GM12892 (cell line): ENCODE measurements around the gene P3H2.

Experiments
- DNase-seq: peaks from one replicate; pipeline ENCODE4 v3.0.0; 2011; ENCODE audit not compliant: insufficient read length
- FAIRE-seq: peaks from 2 replicates; lab custom pipeline; 2011; peaks lifted over from hg19 to GRCh38; lab: Jason Lieb, UNC
- POLR2A ChIP-seq: IDR thresholded peaks from 2 replicates; pipeline ENCODE4 v1.6.1; 2011; ENCODE audit warnings: low read depth, low read length, control low read depth
- POLR2AphosphoS5 ChIP-seq: IDR thresholded peaks from 2 replicates; pipeline ENCODE4 v1.6.1; 2011; ENCODE audit warnings: low read depth, low read length, control low read depth
- TAF1 ChIP-seq: IDR thresholded peaks from 2 replicates; pipeline ENCODE4 v1.6.1; 2011; ENCODE audit warnings: low read depth, mild to moderate bottlenecking, control low read depth, low read length, borderline replicate concordance

P3H2 gene

GRCh38 chr3:190003681-190004123 lies 117.0 kb downstream of the P3H2 start:
- TF ChIP-seq TAF1 (no peak), POLR2AphosphoS5 (no peak), POLR2A (no peak)
- DNase-seq, result no peak
- peak; percentile 77 for FAIRE-seq

- DNase-seq (no peak), FAIRE-seq (no peak)
- no peak for TF ChIP-seq TAF1
- no peak for TF ChIP-seq POLR2AphosphoS5
- no peak for TF ChIP-seq POLR2A
Observed at GRCh38 chr3:190003068-190003467, 117.6 kb downstream of the P3H2 start.

GRCh38 chr3:190001426-190001825 lies 119.3 kb downstream of the P3H2 start:
- FAIRE-seq (peak; percentile 93), DNase-seq (no peak)
- TF ChIP-seq POLR2A, result no peak
- TF ChIP-seq POLR2AphosphoS5, result no peak
- no peak for TF ChIP-seq TAF1

GRCh38 chr3:190000861-190001196 lies 119.9 kb downstream of the P3H2 start:
- TF ChIP-seq TAF1 (no peak), POLR2A (no peak), POLR2AphosphoS5 (no peak)
- DNase-seq (no peak), FAIRE-seq (peak; percentile 76)

- no peak for TF ChIP-seq POLR2A
- no peak for TF ChIP-seq POLR2AphosphoS5
- no peak for TF ChIP-seq TAF1
- DNase-seq, result no peak
Observed at GRCh38 chr3:190000187-190000860, 120.4 kb downstream of the P3H2 start.

GRCh38 chr3:189999718-190000117 lies 121.0 kb downstream of the P3H2 start:
- FAIRE-seq (peak; percentile 60), DNase-seq (no peak)
- no peak for TF ChIP-seq POLR2AphosphoS5
- TF ChIP-seq POLR2A, result no peak
- no peak for TF ChIP-seq TAF1

More at GRCh38 chr3:190000187-190000860, 120.4 kb downstream of the P3H2 start:
- FAIRE-seq, result peak; percentile 57

- FAIRE-seq, result no peak
- TF ChIP-seq POLR2A (no peak), TAF1 (no peak), POLR2AphosphoS5 (no peak)
- DNase-seq, result no peak
Observed at GRCh38 chr3:189995129-189995528, 125.6 kb downstream of the P3H2 start.

- FAIRE-seq (peak; percentile 21), DNase-seq (no peak)
Observed at GRCh38 chr3:189990826-189991225, 129.9 kb downstream of the P3H2 start.

GRCh38 chr3:189988854-189989253 lies 131.8 kb downstream of the P3H2 start:
- no peak for DNase-seq
- TF ChIP-seq TAF1 (no peak), POLR2AphosphoS5 (no peak), POLR2A (no peak)
- no peak for FAIRE-seq

More at GRCh38 chr3:189990826-189991225, 129.9 kb downstream of the P3H2 start:
- TF ChIP-seq POLR2A (no peak), POLR2AphosphoS5 (no peak), TAF1 (no peak)

GRCh38 chr3:189988322-189988721 lies 132.4 kb downstream of the P3H2 start:
- no peak for DNase-seq
- TF ChIP-seq POLR2AphosphoS5 (no peak), POLR2A (no peak), TAF1 (no peak)
- no peak for FAIRE-seq

GRCh38 chr3:189985948-189986347 lies 134.7 kb downstream of the P3H2 start:
- FAIRE-seq (no peak), DNase-seq (no peak)
- TF ChIP-seq TAF1 (no peak), POLR2A (no peak), POLR2AphosphoS5 (no peak)

- TF ChIP-seq POLR2A (no peak), TAF1 (no peak), POLR2AphosphoS5 (no peak)
- DNase-seq (no peak), FAIRE-seq (no peak)
Observed at GRCh38 chr3:189983612-189984011, 137.1 kb downstream of the P3H2 start.

GRCh38 chr3:189982321-189982945 lies 138.3 kb downstream of the P3H2 start:
- FAIRE-seq (no peak), DNase-seq (no peak)
- no peak for TF ChIP-seq POLR2AphosphoS5
- no peak for TF ChIP-seq POLR2A
- no peak for TF ChIP-seq TAF1
